BJ (cell line): ENCODE results near the gene MAGI1. TPM values are rescaled to one million over a fixed set of nuclear protein-coding genes. Genes with fewer than 3 reads are reported as not detected.

Experiments
- CTCF ChIA-PET: fragments of 350-600 bp; formaldehyde crosslinking; extraction: SDS; loops from one replicate; lab custom pipeline; 2021; ENCODE audit warnings: antibody characterized with exemption, inconsistent platforms; lab: Yijun Ruan, JAX
- POLR2A ChIA-PET: fragments of 300-600 bp; sonication (Branson Sonifier 250); formaldehyde crosslinking; extraction: SDS; loops from one replicate; lab custom pipeline; 2021; ENCODE audit warnings: antibody characterized with exemption; lab: Charles Lee
- DNase-seq: peaks from one replicate; pipeline ENCODE4 v3.0.0-alpha.2; 2011; ENCODE audit warnings: low read depth
- H3K27me3 ChIP-seq: 2 replicates; pipeline ENCODE4 v1.6.0; 2011; ENCODE audit warnings: low read length; ENCODE audit not compliant: control insufficient read depth, insufficient read depth
- H3K36me3 ChIP-seq: 2 replicates; pipeline ENCODE4 v1.5.1; 2011; ENCODE audit warnings: low read length; ENCODE audit not compliant: control insufficient read depth, insufficient read depth
- H3K4me3 ChIP-seq: 2 replicates; pipeline ENCODE4 v1.5.1; 2011; ENCODE audit warnings: low read depth, mild to moderate bottlenecking, control low read depth, low read length
- polyA plus RNA-seq: library from polyadenylated mRNA; depleted of rRNA; stranded (reverse); fragments of >200 nt; gene quantifications from 2 replicates; pipeline ENCODE4 v1.2.3, GENCODE V29; 2011
- TF ChIP-seq, protein P1 (sequence below): IDR thresholded peaks from 2 replicates; pipeline ENCODE4 v1.5.1; 2011; ENCODE audit warnings: low read depth, mild to moderate bottlenecking, control low read depth, inconsistent platforms, low read length, moderate library complexity; ENCODE audit not compliant: insufficient read depth

The MAGI1 gene
- polyA plus RNA-seq, 1 experiment: 14.4 TPM

DNA sequence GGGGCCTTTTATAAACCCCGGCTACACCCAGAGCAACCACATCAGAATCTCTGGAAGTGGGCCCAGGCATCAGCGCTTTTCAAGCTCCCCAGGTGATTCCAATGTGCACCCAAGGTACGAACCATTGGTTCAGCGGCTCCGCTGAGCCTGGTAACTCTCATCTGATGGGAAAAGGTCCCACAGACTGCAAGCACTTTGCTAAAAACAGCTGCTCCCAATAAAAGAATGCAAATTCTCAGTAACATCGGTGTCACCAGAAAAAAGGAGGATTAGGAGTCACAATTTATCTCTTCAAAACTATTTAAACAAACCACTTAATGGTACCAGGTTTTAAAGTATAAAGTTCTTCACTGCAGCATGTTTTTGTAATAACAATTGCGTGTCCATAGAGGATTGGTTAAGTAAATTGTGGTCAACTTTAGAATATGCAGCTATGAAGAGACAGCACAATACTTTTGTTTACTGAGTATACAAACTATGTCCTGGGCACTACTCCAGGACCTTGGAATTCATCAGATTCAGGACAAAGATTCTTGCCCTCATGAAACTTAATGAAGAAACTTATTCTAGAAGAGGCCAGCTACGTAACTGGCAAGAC, 690.2 kb downstream of the MAGI1 start:
- ChIA-PET CTCF (interaction anchor here (1.2 to 2.0 kb wide), 2 partner anchors 9 to 20 kb away, joined by 3 to 8 read pairs; no protein-coding TSS in a partner anchor), POLR2A (interaction anchor here (0.6 kb wide), 1 partner anchor 1065 kb away, joined by 3 read pairs; no protein-coding TSS in a partner anchor)
- Histone ChIP-seq H3K36me3 (no peaks in the 10 kb centered on the region), H3K4me3 (no peak overlapping the region), H3K27me3 (no peaks in the 10 kb centered on the region)
- TF ChIP-seq, protein P1, sequence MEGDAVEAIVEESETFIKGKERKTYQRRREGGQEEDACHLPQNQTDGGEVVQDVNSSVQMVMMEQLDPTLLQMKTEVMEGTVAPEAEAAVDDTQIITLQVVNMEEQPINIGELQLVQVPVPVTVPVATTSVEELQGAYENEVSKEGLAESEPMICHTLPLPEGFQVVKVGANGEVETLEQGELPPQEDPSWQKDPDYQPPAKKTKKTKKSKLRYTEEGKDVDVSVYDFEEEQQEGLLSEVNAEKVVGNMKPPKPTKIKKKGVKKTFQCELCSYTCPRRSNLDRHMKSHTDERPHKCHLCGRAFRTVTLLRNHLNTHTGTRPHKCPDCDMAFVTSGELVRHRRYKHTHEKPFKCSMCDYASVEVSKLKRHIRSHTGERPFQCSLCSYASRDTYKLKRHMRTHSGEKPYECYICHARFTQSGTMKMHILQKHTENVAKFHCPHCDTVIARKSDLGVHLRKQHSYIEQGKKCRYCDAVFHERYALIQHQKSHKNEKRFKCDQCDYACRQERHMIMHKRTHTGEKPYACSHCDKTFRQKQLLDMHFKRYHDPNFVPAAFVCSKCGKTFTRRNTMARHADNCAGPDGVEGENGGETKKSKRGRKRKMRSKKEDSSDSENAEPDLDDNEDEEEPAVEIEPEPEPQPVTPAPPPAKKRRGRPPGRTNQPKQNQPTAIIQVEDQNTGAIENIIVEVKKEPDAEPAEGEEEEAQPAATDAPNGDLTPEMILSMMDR: no peak
- DNase-seq: peak; percentile 91

DNA sequence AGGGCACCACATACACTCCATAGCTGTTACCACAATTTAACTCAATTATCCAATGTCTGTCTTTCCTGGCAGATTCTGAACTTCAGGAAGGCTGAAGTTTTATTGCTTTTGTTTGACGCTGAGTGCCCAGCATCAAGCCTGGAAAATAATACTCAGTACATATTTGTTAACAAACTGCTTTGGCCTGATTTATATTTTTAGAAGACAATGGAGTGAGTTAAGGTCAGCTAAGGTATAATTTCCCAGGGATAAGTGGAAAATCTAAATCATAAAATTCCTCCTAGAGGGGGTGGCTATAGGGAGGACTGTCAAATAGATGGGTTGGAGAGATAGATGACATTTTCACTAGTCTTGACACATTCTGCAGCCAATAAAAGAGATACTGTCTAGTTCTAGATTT, 691.6 kb downstream of the MAGI1 start:
- POLR2A ChIA-PET: no interaction called here
- Histone ChIP-seq H3K4me3 (no peak overlapping the region), H3K27me3 (no peaks in the 10 kb centered on the region), H3K36me3 (no peaks in the 10 kb centered on the region)
- no peak for DNase-seq
- CTCF ChIA-PET: interaction anchor here (0.6 to 2.0 kb wide), 2 partner anchors 8 to 404 kb away, joined by 3 to 8 read pairs; no protein-coding TSS in a partner anchor
- TF ChIP-seq, protein P1: no peak

DNA sequence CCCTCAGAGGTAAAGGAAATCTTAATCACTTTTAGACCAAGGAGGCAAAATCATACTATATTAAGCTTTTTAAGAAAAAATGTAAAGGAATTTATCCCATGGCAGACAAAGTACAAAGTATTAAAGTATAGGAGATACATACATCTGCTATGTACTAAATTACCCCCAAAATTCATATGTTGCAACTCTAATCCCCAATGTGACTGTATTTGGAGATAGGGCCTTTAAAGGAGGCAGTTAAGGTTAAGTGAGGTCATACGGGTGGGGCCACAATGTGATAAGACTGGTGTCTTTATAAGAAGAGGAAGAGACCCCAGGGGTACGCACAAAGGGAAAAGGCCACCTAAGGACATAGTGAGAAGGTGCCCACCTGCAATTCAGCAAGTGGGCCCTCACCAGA, 693.9 kb downstream of the MAGI1 start:
- Histone ChIP-seq H3K27me3 (no peaks in the 10 kb centered on the region), H3K4me3 (no peak overlapping the region), H3K36me3 (no peaks in the 10 kb centered on the region)
- POLR2A ChIA-PET: no interaction called here
- TF ChIP-seq, protein P1: no peak
- no peak for DNase-seq
- CTCF ChIA-PET: no interaction called here

DNA sequence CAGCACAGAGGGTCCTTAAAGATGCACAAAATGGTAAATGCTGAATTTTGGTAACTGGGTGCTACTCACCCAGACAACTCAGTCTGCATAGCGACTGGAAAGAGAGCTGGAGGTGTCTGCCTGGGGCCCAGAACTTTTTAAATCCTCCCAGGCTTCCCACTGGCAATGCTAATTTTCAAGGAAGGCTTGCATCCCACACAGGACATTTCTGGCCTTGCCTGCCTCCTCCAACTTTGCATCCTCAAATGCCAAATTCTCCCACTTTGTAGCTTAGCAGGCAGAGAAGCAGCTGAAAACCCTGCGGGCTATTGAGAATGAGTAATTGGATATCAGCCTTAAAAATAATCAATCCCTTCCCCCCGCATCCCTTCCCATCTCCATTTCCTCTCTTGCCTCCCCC, 694.3 kb downstream of the MAGI1 start:
- no peaks in the 10 kb centered on the region for H3K27me3 ChIP-seq
- TF ChIP-seq, protein P1: no peak
- CTCF ChIA-PET: no interaction called here
- no peak for DNase-seq
- H3K36me3 ChIP-seq: no peaks in the 10 kb centered on the region
- POLR2A ChIA-PET: no interaction called here
- no peak overlapping the region for H3K4me3 ChIP-seq

DNA sequence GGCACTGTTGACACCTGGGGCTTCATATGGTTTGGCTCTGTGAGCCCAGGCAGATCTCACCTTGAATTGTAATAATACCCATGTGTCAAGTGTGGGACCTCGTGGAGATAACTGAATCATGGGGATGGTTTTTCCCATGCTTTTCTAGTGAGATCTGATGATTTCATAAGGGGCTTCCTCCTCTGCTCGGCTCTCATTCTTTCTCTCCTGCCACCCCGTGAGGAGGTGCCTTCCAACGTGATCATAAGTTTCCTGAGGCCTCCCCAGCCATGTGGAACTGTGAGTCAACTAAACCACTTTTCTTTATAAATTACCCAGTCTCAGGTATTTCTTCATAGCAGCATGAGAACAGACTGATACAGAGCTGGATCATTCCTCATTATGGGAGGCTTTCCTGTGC, 695.0 kb downstream of the MAGI1 start:
- CTCF ChIA-PET: interaction anchor here (1.3 kb wide), 1 partner anchor 85 kb away, joined by 3 read pairs; no protein-coding TSS in a partner anchor
- TF ChIP-seq, protein P1: no peak
- POLR2A ChIA-PET: no interaction called here
- DNase-seq: no peak
- no peaks in the 10 kb centered on the region for H3K36me3 ChIP-seq
- H3K27me3 ChIP-seq: no peaks in the 10 kb centered on the region
- H3K4me3 ChIP-seq: no peak overlapping the region
